A673 (cell line): ENCODE data around the gene VPS29. TPM values are rescaled to one million over a fixed set of nuclear protein-coding genes. Genes with fewer than 3 reads are reported as not detected.

Experiments
- BruUV-seq: library from RNA; stranded (reverse); fragments of 400-500 nt; replicated peaks from 2 replicates; lab custom pipeline; 2021; lab: Mats Ljungman, UMichigan
- CTCF ChIA-PET: fragments of 300-600 bp; sonication (Branson Sonifier 250); formaldehyde crosslinking; loops from one replicate; lab custom pipeline; 2022; ENCODE audit warnings: antibody characterized with exemption; lab: Charles Lee
- POLR2A ChIA-PET: fragments of 300-600 bp; sonication (Branson Sonifier 250); formaldehyde crosslinking; loops from one replicate; lab custom pipeline; 2022; ENCODE audit warnings: antibody characterized with exemption; ENCODE audit not compliant: low non-redundant PET; lab: Charles Lee
- DNase-seq: peaks from one replicate; pipeline ENCODE4 v3.0.0-alpha.2; 2015; ENCODE audit warnings: low spot score
- H3K27ac ChIP-seq: fragments of 200-600 bp; sonication (generic); 2 replicates; pipeline ENCODE4 v1.5.1; 2016; ENCODE audit warnings: mixed run types, low read depth, mild to moderate bottlenecking, mixed read lengths, antibody characterized with exemption, low read length; ENCODE audit not compliant: poor library complexity, severe bottlenecking
- H3K27me3 ChIP-seq: fragments of 200-600 bp; sonication (generic); replicated peaks from 2 replicates; pipeline ENCODE4 v1.6.1; 2017; ENCODE audit warnings: mixed run types, low read depth, mild to moderate bottlenecking, mixed read lengths, antibody characterized with exemption, low read length; ENCODE audit not compliant: insufficient read depth, poor library complexity
- H3K36me3 ChIP-seq: fragments of 200-600 bp; sonication (generic); 2 replicates; pipeline ENCODE4 v1.6.1; 2016; ENCODE audit warnings: mixed run types, mild to moderate bottlenecking, mixed read lengths, antibody characterized with exemption, low read length; ENCODE audit not compliant: insufficient read depth, poor library complexity, severe bottlenecking
- H3K4me1 ChIP-seq: fragments of 200-600 bp; sonication (generic); 2 replicates; pipeline ENCODE4 v1.6.1; 2017; ENCODE audit warnings: mixed run types, mild to moderate bottlenecking, mixed read lengths, antibody characterized with exemption, low read length; ENCODE audit not compliant: insufficient read depth, poor library complexity, severe bottlenecking
- H3K4me3 ChIP-seq: fragments of 200-600 bp; sonication (generic); 2 replicates; pipeline ENCODE4 v1.5.1; 2016; ENCODE audit warnings: low read depth, mixed run types, mild to moderate bottlenecking, mixed read lengths, low read length; ENCODE audit not compliant: poor library complexity, severe bottlenecking
- H3K9me3 ChIP-seq: fragments of 200-600 bp; sonication (generic); 2 replicates; pipeline ENCODE4 v1.6.1; 2016; ENCODE audit warnings: mixed run types, low read depth, mild to moderate bottlenecking, mixed read lengths, antibody characterized with exemption, low read length; ENCODE audit not compliant: poor library complexity, severe bottlenecking
- EZH2 ChIP-seq: fragments of 200-600 bp; sonication (generic); IDR thresholded peaks from 2 replicates; pipeline ENCODE4 v1.6.1; 2017; ENCODE audit warnings: borderline replicate concordance, low read depth, mild to moderate bottlenecking, mixed read lengths, antibody characterized with exemption, low read length; ENCODE audit not compliant: poor library complexity, severe bottlenecking
- intact Hi-C: fragments of 100-400 bp; cut with micrococcal nuclease; formaldehyde crosslinking; loops from one replicate; pipeline ENCODE4 v1.10.0; 2022; ENCODE audit not compliant: unreplicated experiment
- total RNA-seq: library from RNA; stranded (reverse); gene quantifications from 2 replicates; pipeline ENCODE4 v1.2.3, GENCODE V29; 2021
- TF ChIP-seq, protein P1 (sequence below): fragments of 300-800, 200-600 bp; sonication (generic); conservative IDR thresholded peaks from 2 replicates; pipeline ENCODE4 v1.5.1; 2017; ENCODE audit warnings: low read depth, mild to moderate bottlenecking, antibody characterized with exemption, low read length, moderate library complexity, mixed read lengths

VPS29 gene
- total RNA-seq, 1 experiment from 2014 or later = 147 TPM

DNA sequence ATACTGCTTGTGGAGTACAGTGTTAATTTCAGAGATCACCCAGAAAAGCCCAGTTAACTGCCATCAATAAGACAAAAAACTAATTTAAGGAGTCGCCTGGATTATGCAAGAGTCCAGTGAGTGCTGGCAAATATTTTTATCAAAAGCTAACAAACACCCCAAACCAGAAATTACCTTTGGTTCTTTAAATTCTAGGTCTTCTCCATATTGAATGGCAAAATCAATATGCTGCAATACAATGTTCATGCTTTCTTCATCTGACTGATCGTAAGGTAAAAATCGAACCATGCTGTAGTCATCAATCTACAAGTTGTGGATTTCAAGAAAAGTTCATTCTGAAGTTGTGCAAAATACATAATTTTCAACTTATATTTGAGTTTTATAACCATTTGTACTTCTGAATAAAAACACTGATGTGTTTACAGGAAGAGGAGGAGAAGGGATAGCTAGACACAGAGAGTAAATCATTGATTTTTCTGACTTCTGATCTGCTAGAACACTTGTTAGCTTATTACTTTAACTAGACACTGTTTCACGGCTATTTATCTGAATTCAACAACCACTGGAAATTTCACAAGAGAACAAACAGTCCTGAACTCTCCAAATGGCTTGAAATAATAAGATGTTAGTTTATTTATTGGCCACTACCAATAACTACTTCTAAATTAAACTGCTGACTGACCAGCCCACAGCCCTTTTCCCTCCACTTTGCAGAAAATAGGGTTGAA lies 48.2 kb downstream of the VPS29 start:
- DNase-seq = no peak
- Histone ChIP-seq H3K9me3 (no peaks in the 10 kb centered on the region), H3K36me3 (peaks cover 42% of the 10 kb centered on the region), H3K4me1 (no peaks in the 10 kb centered on the region), H3K27me3 (no peaks in the 10 kb centered on the region), H3K4me3 (no peak overlapping the region), H3K27ac (no peak overlapping the region)
- TF ChIP-seq EZH2 = no peak
- TF ChIP-seq, protein P1, sequence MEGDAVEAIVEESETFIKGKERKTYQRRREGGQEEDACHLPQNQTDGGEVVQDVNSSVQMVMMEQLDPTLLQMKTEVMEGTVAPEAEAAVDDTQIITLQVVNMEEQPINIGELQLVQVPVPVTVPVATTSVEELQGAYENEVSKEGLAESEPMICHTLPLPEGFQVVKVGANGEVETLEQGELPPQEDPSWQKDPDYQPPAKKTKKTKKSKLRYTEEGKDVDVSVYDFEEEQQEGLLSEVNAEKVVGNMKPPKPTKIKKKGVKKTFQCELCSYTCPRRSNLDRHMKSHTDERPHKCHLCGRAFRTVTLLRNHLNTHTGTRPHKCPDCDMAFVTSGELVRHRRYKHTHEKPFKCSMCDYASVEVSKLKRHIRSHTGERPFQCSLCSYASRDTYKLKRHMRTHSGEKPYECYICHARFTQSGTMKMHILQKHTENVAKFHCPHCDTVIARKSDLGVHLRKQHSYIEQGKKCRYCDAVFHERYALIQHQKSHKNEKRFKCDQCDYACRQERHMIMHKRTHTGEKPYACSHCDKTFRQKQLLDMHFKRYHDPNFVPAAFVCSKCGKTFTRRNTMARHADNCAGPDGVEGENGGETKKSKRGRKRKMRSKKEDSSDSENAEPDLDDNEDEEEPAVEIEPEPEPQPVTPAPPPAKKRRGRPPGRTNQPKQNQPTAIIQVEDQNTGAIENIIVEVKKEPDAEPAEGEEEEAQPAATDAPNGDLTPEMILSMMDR = no peak
- no TSS peak for BruUV-seq
- ChIA-PET CTCF (no interaction called here), POLR2A (no interaction called here)
- intact Hi-C loops = no loop called here

GRCh38 chr12:110451263-110451662 lies 50.6 kb downstream of the VPS29 start:
- intact Hi-C loops = no loop called here
- Histone ChIP-seq H3K27me3 (no peaks in the 10 kb centered on the region), H3K36me3 (peaks cover 30% of the 10 kb centered on the region), H3K9me3 (no peaks in the 10 kb centered on the region), H3K4me1 (no peaks in the 10 kb centered on the region), H3K4me3 (no peak overlapping the region), H3K27ac (no peak overlapping the region)
- POLR2A ChIA-PET = no interaction called here
- TF ChIP-seq, protein P1 = no peak
- no peak for TF ChIP-seq EZH2
- no TSS peak for BruUV-seq
- CTCF ChIA-PET = interaction anchor here (0.5 to 2.0 kb wide), 2 partner anchors 149 kb away, joined by 6 to 21 read pairs; no protein-coding TSS in a partner anchor
- no peak for DNase-seq

DNA sequence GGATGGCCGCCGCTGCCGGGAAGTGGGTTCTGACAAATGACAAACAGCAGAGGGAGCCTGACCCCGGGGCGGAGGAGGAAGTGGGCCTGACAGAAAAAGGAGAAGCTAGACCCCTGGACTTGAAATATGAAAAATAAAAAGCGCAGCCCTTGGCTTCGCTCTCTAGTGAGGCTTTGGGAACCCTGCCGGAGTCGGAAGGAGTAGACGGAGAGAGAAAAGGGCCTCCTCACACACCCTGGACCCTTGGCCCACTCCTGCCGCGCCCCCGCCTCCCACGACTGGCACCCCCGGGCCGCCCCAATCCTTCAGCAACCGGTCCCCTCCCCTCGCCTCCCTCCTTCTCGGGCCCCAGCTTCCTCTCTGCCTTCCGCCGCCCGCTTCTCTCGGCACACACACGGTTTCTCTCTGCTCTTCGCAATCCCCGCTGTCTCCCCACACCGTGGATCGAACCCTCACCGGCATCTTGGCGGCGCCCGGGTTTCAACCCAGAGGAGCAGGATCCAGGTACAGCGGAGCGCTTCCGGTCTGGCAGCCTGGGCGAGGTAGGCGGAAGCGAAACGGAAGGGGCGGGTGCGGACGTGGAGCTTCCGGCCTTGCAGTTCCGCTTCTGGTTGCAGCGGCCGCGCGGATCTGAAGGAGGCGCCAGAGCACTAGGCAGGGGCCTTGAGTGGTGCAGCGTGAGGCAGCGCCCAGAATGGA lies 52.0 kb downstream of the VPS29 start, which contains the start of gene ARPC3:
Gene ARPC3, minus strand, starts transcription at position 539 of the 699 bp plus-strand sequence. Its CDS starts 77 bp downstream, at position 462.
- intact Hi-C loops = loop anchor here (1.0 kb wide), 1 partner anchor 152 kb away; no protein-coding TSS in a partner anchor
- POLR2A ChIA-PET = interaction anchor here (1.4 kb wide), 1 partner anchor 18 kb away, joined by 4 read pairs; the partner anchor contains the start of genes FAM216A and GPN3
- no peaks in the 10 kb centered on the region for H3K27me3 ChIP-seq
- TSS peak; percentile 69 for BruUV-seq
- peaks cover 25% of the 10 kb centered on the region for H3K36me3 ChIP-seq
- H3K27ac ChIP-seq = peak within 1 kb of the TSS; percentile 89
- peak; percentile 97 for DNase-seq
- no peak for TF ChIP-seq EZH2
- TF ChIP-seq, protein P1 = peak; percentile 93
- CTCF ChIA-PET = interaction anchor here (0.5 to 2.0 kb wide), 9 partner anchors 18 to 561 kb away, joined by 3 to 21 read pairs (median 3); partner anchors contain the start of gene FAM216A
- H3K4me3 ChIP-seq = peak within 1 kb of the TSS; percentile 100
- H3K9me3 ChIP-seq = no peaks in the 10 kb centered on the region
- no peaks in the 10 kb centered on the region for H3K4me1 ChIP-seq
